A673 (cell line): ENCODE data around the gene SCO1. TPM values are rescaled to one million over a fixed set of nuclear protein-coding genes. Genes with fewer than 3 reads are reported as not detected.

Experiments
- BruUV-seq: library from RNA; stranded (reverse); fragments of 400-500 nt; replicated peaks from 2 replicates; lab custom pipeline; 2021; lab: Mats Ljungman, UMichigan
- CTCF ChIA-PET: fragments of 300-600 bp; sonication (Branson Sonifier 250); formaldehyde crosslinking; loops from one replicate; lab custom pipeline; 2022; ENCODE audit warnings: antibody characterized with exemption; lab: Charles Lee
- POLR2A ChIA-PET: fragments of 300-600 bp; sonication (Branson Sonifier 250); formaldehyde crosslinking; loops from one replicate; lab custom pipeline; 2022; ENCODE audit warnings: antibody characterized with exemption; ENCODE audit not compliant: low non-redundant PET; lab: Charles Lee
- DNase-seq: peaks from one replicate; pipeline ENCODE4 v3.0.0-alpha.2; 2015; ENCODE audit warnings: low spot score
- H3K27ac ChIP-seq: fragments of 200-600 bp; sonication (generic); 2 replicates; pipeline ENCODE4 v1.5.1; 2016; ENCODE audit warnings: mixed run types, low read depth, mild to moderate bottlenecking, mixed read lengths, antibody characterized with exemption, low read length; ENCODE audit not compliant: poor library complexity, severe bottlenecking
- H3K27me3 ChIP-seq: fragments of 200-600 bp; sonication (generic); replicated peaks from 2 replicates; pipeline ENCODE4 v1.6.1; 2017; ENCODE audit warnings: mixed run types, low read depth, mild to moderate bottlenecking, mixed read lengths, antibody characterized with exemption, low read length; ENCODE audit not compliant: insufficient read depth, poor library complexity
- H3K36me3 ChIP-seq: fragments of 200-600 bp; sonication (generic); 2 replicates; pipeline ENCODE4 v1.6.1; 2016; ENCODE audit warnings: mixed run types, mild to moderate bottlenecking, mixed read lengths, antibody characterized with exemption, low read length; ENCODE audit not compliant: insufficient read depth, poor library complexity, severe bottlenecking
- H3K4me1 ChIP-seq: fragments of 200-600 bp; sonication (generic); 2 replicates; pipeline ENCODE4 v1.6.1; 2017; ENCODE audit warnings: mixed run types, mild to moderate bottlenecking, mixed read lengths, antibody characterized with exemption, low read length; ENCODE audit not compliant: insufficient read depth, poor library complexity, severe bottlenecking
- H3K4me3 ChIP-seq: fragments of 200-600 bp; sonication (generic); 2 replicates; pipeline ENCODE4 v1.5.1; 2016; ENCODE audit warnings: low read depth, mixed run types, mild to moderate bottlenecking, mixed read lengths, low read length; ENCODE audit not compliant: poor library complexity, severe bottlenecking
- H3K9me3 ChIP-seq: fragments of 200-600 bp; sonication (generic); 2 replicates; pipeline ENCODE4 v1.6.1; 2016; ENCODE audit warnings: mixed run types, low read depth, mild to moderate bottlenecking, mixed read lengths, antibody characterized with exemption, low read length; ENCODE audit not compliant: poor library complexity, severe bottlenecking
- CTCF ChIP-seq: fragments of 300-800, 200-600 bp; sonication (generic); conservative IDR thresholded peaks from 2 replicates; pipeline ENCODE4 v1.5.1; 2017; ENCODE audit warnings: low read depth, mild to moderate bottlenecking, antibody characterized with exemption, low read length, moderate library complexity, mixed read lengths
- EZH2 ChIP-seq: fragments of 200-600 bp; sonication (generic); IDR thresholded peaks from 2 replicates; pipeline ENCODE4 v1.6.1; 2017; ENCODE audit warnings: borderline replicate concordance, low read depth, mild to moderate bottlenecking, mixed read lengths, antibody characterized with exemption, low read length; ENCODE audit not compliant: poor library complexity, severe bottlenecking
- intact Hi-C: fragments of 100-400 bp; cut with micrococcal nuclease; formaldehyde crosslinking; loops from one replicate; pipeline ENCODE4 v1.10.0; 2022; ENCODE audit not compliant: unreplicated experiment
- total RNA-seq: library from RNA; stranded (reverse); gene quantifications from 2 replicates; pipeline ENCODE4 v1.2.3, GENCODE V29; 2021

Gene SCO1
- total RNA-seq, 1 experiment from 2014 or later: 42.2 TPM

DNA sequence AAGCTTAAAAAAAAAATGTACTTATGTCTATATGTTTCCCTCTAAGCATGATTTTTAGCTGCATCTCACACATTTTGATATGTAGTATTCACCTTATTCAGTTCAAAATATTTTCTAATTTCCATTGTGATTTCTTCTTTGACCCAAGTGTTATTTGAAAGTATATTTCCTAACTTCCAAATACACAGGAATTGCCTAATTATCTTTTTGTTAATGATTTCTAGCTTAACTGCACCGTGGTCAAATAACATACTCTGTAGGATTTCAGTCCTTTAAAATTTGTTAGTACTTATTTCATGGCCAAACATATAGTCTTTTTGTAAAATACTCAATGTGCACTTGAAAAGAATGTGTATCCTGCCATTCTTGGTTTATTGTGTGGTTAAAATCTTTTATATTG, 21.2 kb upstream of the SCO1 start:
- CTCF ChIA-PET: no interaction called here
- no peak for DNase-seq
- H3K27me3 ChIP-seq: no peaks in the 10 kb centered on the region
- POLR2A ChIA-PET: no interaction called here
- TF ChIP-seq EZH2: no peak
- no peak for TF ChIP-seq CTCF
- intact Hi-C loops: no loop called here
- no peaks in the 10 kb centered on the region for H3K9me3 ChIP-seq
- H3K4me3 ChIP-seq: no peak overlapping the region
- no peak overlapping the region for H3K27ac ChIP-seq
- H3K36me3 ChIP-seq: no peaks in the 10 kb centered on the region
- no peaks in the 10 kb centered on the region for H3K4me1 ChIP-seq
- BruUV-seq: no TSS peak

DNA sequence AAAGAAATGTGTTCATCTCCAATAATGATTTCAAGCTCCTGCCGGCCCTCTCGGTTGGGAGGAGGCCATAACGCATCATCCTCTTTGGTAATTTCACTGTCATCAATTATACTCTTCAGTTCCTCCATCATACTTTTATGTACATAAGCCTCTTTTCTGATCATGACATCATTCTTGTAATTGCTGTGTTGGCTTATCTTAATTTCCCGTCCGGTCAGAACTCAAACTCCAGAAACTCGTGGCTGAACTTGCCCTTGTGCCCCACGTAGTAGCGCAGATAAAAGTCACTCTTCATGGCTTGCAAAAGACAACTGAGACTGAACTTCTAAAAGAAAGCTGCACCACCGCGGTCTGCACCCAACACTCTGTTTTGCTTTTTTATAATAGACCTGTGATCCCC, 18.9 kb upstream of the SCO1 start:
- CTCF ChIA-PET: no interaction called here
- POLR2A ChIA-PET: no interaction called here

DNA sequence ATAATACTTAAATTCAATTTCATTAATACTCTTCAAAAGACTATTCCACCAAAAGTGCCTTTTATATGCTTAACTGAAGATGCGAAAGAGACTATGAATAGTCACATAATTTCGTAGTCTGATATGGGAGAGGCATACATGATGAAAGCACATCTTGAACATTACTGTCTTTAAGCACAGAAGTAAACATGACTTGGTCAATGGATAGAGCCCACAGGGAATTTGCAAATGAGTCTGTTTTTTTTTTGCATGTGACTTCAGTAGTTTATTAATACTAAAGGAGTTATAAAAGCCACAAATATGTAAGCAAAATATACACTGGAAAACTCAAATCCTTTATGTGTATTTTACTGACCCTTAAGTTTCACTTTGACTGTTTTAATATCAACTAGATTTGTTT, 16.0 kb upstream of the SCO1 start:
- TF ChIP-seq CTCF (no peak), EZH2 (no peak)
- H3K27me3 ChIP-seq: no peaks in the 10 kb centered on the region
- CTCF ChIA-PET: no interaction called here
- H3K9me3 ChIP-seq: no peaks in the 10 kb centered on the region
- BruUV-seq: no TSS peak
- POLR2A ChIA-PET: no interaction called here
- intact Hi-C loops: no loop called here
- peaks cover 23% of the 10 kb centered on the region for H3K36me3 ChIP-seq
- no peak overlapping the region for H3K27ac ChIP-seq
- no peak for DNase-seq
- H3K4me1 ChIP-seq: no peaks in the 10 kb centered on the region
- no peak overlapping the region for H3K4me3 ChIP-seq

More for the DNA sequence above, 18.9 kb upstream of the SCO1 start:
- no peak for DNase-seq
- BruUV-seq: no TSS peak
- Histone ChIP-seq H3K27ac (no peak overlapping the region), H3K36me3 (peaks cover 8% of the 10 kb centered on the region), H3K27me3 (no peaks in the 10 kb centered on the region), H3K9me3 (no peaks in the 10 kb centered on the region), H3K4me3 (no peak overlapping the region), H3K4me1 (no peaks in the 10 kb centered on the region)
- no peak for TF ChIP-seq CTCF
- intact Hi-C loops: no loop called here
